Astrocyte (in vitro differentiated cells and primary cell): ENCODE measurements around the gene MPP3.

Experiments used
- EZH2 ChIP-seq: IDR thresholded peaks from 2 replicates; pipeline ENCODE4 v1.6.1; 2012; ENCODE audit warnings: mild to moderate bottlenecking, low read length, inconsistent platforms; ENCODE audit not compliant: insufficient read depth
- TF ChIP-seq, protein P1 (sequence below): IDR thresholded peaks from 2 replicates; pipeline ENCODE4 v1.5.1; 2011; ENCODE audit warnings: low read depth, mild to moderate bottlenecking, inconsistent platforms, low read length, moderate library complexity; ENCODE audit not compliant: insufficient read depth

DNA sequence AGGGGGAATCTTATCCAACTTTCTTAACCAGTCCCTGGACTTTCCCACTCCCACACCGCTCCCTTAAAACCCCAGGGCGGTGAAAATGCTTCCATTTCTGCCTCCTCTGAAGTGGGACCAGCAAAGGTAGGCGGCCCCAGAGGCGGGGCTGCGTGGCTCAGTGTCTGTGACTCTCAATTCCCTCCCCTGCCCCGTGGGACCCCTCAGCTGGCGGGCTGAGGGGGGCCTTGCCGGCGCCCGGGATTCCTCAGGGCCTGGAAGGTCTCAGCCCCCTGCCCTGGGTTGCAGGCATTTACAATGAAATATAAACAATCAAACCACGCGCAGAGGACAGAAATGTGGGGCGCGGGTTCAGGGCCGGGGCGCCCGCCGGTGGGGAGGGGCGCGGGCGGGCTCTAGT is 78.0 kb downstream of the MPP3 start:
- TF ChIP-seq, protein P1, sequence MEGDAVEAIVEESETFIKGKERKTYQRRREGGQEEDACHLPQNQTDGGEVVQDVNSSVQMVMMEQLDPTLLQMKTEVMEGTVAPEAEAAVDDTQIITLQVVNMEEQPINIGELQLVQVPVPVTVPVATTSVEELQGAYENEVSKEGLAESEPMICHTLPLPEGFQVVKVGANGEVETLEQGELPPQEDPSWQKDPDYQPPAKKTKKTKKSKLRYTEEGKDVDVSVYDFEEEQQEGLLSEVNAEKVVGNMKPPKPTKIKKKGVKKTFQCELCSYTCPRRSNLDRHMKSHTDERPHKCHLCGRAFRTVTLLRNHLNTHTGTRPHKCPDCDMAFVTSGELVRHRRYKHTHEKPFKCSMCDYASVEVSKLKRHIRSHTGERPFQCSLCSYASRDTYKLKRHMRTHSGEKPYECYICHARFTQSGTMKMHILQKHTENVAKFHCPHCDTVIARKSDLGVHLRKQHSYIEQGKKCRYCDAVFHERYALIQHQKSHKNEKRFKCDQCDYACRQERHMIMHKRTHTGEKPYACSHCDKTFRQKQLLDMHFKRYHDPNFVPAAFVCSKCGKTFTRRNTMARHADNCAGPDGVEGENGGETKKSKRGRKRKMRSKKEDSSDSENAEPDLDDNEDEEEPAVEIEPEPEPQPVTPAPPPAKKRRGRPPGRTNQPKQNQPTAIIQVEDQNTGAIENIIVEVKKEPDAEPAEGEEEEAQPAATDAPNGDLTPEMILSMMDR, result no peak
- no peak for TF ChIP-seq EZH2
